Sigmoid colon (tissue), 7 donors: ENCODE results near the gene HHAT. TPM values are rescaled to one million over a fixed set of nuclear protein-coding genes. Genes with fewer than 3 reads are reported as not detected.

Experiments used
- DNase-seq: peaks from one replicate; pipeline ENCODE4 v3.0.0-alpha.2; 2019
- H3K27ac ChIP-seq, 4 donors: fragments of 200-600 bp; sonication (generic); one replicate each; pipeline ENCODE4 v1.5.1; 2016 to 2019; ENCODE audit warnings: mild to moderate bottlenecking in 1 of 4
- H3K27me3 ChIP-seq, 3 donors: fragments of 200-600 bp; sonication (generic); one replicate each; pipeline ENCODE4 v1.5.1; 2019; ENCODE audit warnings: mild to moderate bottlenecking in 1 of 3
- H3K36me3 ChIP-seq, 4 donors: fragments of 200-600 bp; sonication (generic); one replicate each; pipeline ENCODE4 v1.5.1; 2016 to 2019
- H3K4me1 ChIP-seq, 4 donors: fragments of 200-600 bp; sonication (generic); one replicate each; pipeline ENCODE4 v1.5.1; 2017 to 2019
- H3K4me3 ChIP-seq, 4 donors: fragments of 200-600 bp; sonication (generic); one replicate each; pipeline ENCODE4 v1.5.1; 2017 to 2019; ENCODE audit warnings: mild to moderate bottlenecking in 2 of 4, moderate library complexity in 1 of 4
- H3K9me3 ChIP-seq, 4 donors: fragments of 200-600 bp in 3 of 4; sonication (generic) in 3 of 4; one replicate each; pipeline versions ENCODE4 v1.5.1 to v1.6.1; 2013 to 2019
- EP300 ChIP-seq, 4 donors: sonication (generic); formaldehyde crosslinking; IDR thresholded peaks; one replicate each; pipeline ENCODE4 v1.6.1; 2017; ENCODE audit warnings: antibody characterized with exemption in 4 of 4
- POLR2A ChIP-seq, 2 donors: fragments of 450-650 bp; IDR thresholded peaks; one replicate each; pipeline ENCODE4 v1.6.1; 2016; ENCODE audit warnings: antibody characterized with exemption in 2 of 2, mild to moderate bottlenecking in 2 of 2, moderate library complexity in 2 of 2
- POLR2AphosphoS5 ChIP-seq, 4 donors: sonication (generic); formaldehyde crosslinking; IDR thresholded peaks; one replicate each; pipeline ENCODE4 v1.6.1; 2017; ENCODE audit warnings: antibody characterized with exemption in 4 of 4
- WGBS, 2 donors: extraction: QIAGEN DNeasy Blood & Tissue Kit; methylation state at CpG; one replicate each; pipeline ENCODE4 v1.1.7; 2013; 5-methylcytosine and 5-hydroxymethylcytosine counted together
- intact Hi-C: fragments of 100-400 bp; cut with DNase I; formaldehyde crosslinking; loops from one replicate; pipeline ENCODE4 v1.15.1; 2023
- polyA plus RNA-seq, 3 donors: library from polyadenylated mRNA; stranded (reverse); fragments of 200-250 nt; gene quantifications; one replicate each; pipeline ENCODE4 v1.2.3, GENCODE V29; 2013
- total RNA-seq, 4 donors: library from RNA; depleted of rRNA; stranded (reverse); fragments of >200 nt; gene quantifications; one replicate each; pipeline ENCODE4 v1.1.0, GENCODE V29; 2016
- TF ChIP-seq, protein P1 (sequence below), 4 experiments: fragments of 450-650 bp in 3 of 4; fragments of 200-600 bp in 1 of 4; IDR thresholded peaks; one replicate each; pipeline ENCODE4 v1.5.1; 2016 to 2019; ENCODE audit warnings: antibody characterized with exemption in 4 of 4, mild to moderate bottlenecking in 3 of 4, moderate library complexity in 2 of 4
- donor health status: healthy with polysubstance abuse.
- donor health status: Bipolar disorder and iron deficiency.
- donor health status: healthy.

HHAT gene
- total and polyA plus RNA-seq, 7 donors, result 0.46 to 6.4 (median 2.1) TPM

DNA sequence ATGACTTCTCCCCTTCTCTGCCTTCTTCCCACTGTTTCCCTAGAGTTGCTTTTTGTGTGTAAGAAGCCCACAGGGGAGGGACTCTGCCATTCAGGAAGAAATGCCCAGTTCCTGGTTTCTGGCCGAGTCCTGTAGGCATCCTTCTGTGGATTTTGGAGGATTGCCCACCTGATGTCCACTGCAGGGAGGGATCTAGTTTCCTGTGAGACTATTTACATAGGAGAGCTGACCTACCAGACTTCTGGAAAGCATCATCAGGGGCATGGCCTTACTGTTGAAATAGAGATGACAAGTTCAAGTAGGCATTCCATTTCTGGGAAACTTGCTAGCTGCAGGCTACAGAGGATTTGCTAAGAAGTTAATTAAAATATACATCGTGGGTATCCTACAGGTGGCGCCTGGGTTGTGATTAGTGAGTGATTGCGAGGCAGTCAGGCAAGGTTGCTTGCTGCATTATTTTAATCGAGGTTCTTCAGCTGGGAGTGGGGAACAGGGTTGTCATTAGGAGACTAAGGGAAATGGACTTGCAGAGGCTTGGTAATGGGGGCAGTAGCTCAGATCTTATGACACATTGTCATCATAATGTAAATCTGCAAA is 148.7 kb downstream of the HHAT start:
- TF ChIP-seq EP300 (IDR thresholded peaks at IDR 0.05) (no peak), POLR2AphosphoS5 (IDR thresholded peaks at IDR 0.05) (no peak)
- H3K36me3 ChIP-seq, result no peaks in the 10 kb centered on the region
- no peak for DNase-seq
- H3K4me3 ChIP-seq, result no peak overlapping the region
- H3K9me3 ChIP-seq, result no peaks in the 10 kb centered on the region
- H3K27me3 ChIP-seq, result no peaks in the 10 kb centered on the region
- WGBS, 2 donors, result 78% methylated on average over 5 of the region's 5 CpGs
- intact Hi-C loops, result no loop called here
- peaks cover 0 to 8% (median 3%) of the 10 kb centered on the region in 4 donors for H3K4me1 ChIP-seq
- no peak overlapping the region for H3K27ac ChIP-seq

- H3K27ac ChIP-seq, result no peak overlapping the region
- H3K4me3 ChIP-seq, result no peak overlapping the region
- peaks cover 0 to 8% (median 3%) of the 10 kb centered on the region in 4 donors for H3K4me1 ChIP-seq
- no peak for DNase-seq
- no peaks in the 10 kb centered on the region for H3K27me3 ChIP-seq
- H3K9me3 ChIP-seq, result no peaks in the 10 kb centered on the region
- WGBS, 2 donors, result 85 to 91% methylated on average over 5 of the region's 5 CpGs
- TF ChIP-seq EP300 (IDR thresholded peaks at IDR 0.05) (no peak), POLR2AphosphoS5 (IDR thresholded peaks at IDR 0.05) (no peak), POLR2A (IDR thresholded peaks at IDR 0.05) (no peak)
- TF ChIP-seq, protein P1, sequence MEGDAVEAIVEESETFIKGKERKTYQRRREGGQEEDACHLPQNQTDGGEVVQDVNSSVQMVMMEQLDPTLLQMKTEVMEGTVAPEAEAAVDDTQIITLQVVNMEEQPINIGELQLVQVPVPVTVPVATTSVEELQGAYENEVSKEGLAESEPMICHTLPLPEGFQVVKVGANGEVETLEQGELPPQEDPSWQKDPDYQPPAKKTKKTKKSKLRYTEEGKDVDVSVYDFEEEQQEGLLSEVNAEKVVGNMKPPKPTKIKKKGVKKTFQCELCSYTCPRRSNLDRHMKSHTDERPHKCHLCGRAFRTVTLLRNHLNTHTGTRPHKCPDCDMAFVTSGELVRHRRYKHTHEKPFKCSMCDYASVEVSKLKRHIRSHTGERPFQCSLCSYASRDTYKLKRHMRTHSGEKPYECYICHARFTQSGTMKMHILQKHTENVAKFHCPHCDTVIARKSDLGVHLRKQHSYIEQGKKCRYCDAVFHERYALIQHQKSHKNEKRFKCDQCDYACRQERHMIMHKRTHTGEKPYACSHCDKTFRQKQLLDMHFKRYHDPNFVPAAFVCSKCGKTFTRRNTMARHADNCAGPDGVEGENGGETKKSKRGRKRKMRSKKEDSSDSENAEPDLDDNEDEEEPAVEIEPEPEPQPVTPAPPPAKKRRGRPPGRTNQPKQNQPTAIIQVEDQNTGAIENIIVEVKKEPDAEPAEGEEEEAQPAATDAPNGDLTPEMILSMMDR (IDR thresholded peaks at IDR 0.05), result no peak
- H3K36me3 ChIP-seq, result no peaks in the 10 kb centered on the region
- intact Hi-C loops, result no loop called here
Observed at GRCh38 chr1:210478820-210479219, 150.1 kb downstream of the HHAT start.

- Histone ChIP-seq H3K9me3 (no peaks in the 10 kb centered on the region), H3K4me1 (peaks cover 0 to 4% (median under 1%) of the 10 kb centered on the region in 4 donors), H3K4me3 (no peak overlapping the region), H3K27me3 (no peaks in the 10 kb centered on the region), H3K27ac (no peak overlapping the region), H3K36me3 (no peaks in the 10 kb centered on the region)
- 89% methylated on average over 6 of the region's 6 CpGs for WGBS, 2 donors
- DNase-seq, result no peak
- intact Hi-C loops, result no loop called here
- TF ChIP-seq POLR2AphosphoS5 (IDR thresholded peaks at IDR 0.05) (no peak), EP300 (IDR thresholded peaks at IDR 0.05) (no peak), POLR2A (IDR thresholded peaks at IDR 0.05) (no peak)
- TF ChIP-seq, protein P1 (IDR thresholded peaks at IDR 0.05), result no peak
Observed at GRCh38 chr1:210482491-210482890, 153.8 kb downstream of the HHAT start.

- H3K9me3 ChIP-seq, result no peaks in the 10 kb centered on the region
- H3K4me1 ChIP-seq, result no peaks in the 10 kb centered on the region
- H3K36me3 ChIP-seq, result no peaks in the 10 kb centered on the region
- 85% methylated on average over 3 of the region's 3 CpGs for WGBS, 2 donors
- H3K27me3 ChIP-seq, result no peaks in the 10 kb centered on the region
- H3K4me3 ChIP-seq, result no peak overlapping the region
- no peak for TF ChIP-seq EP300 (IDR thresholded peaks at IDR 0.05)
- TF ChIP-seq, protein P1 (IDR thresholded peaks at IDR 0.05), result no peak
- no peak for TF ChIP-seq POLR2AphosphoS5 (IDR thresholded peaks at IDR 0.05)
- TF ChIP-seq POLR2A (IDR thresholded peaks at IDR 0.05), result no peak
- intact Hi-C loops, result no loop called here
- no peak for DNase-seq
- no peak overlapping the region for H3K27ac ChIP-seq
Observed at GRCh38 chr1:210482945-210483617, 154.4 kb downstream of the HHAT start.

DNA sequence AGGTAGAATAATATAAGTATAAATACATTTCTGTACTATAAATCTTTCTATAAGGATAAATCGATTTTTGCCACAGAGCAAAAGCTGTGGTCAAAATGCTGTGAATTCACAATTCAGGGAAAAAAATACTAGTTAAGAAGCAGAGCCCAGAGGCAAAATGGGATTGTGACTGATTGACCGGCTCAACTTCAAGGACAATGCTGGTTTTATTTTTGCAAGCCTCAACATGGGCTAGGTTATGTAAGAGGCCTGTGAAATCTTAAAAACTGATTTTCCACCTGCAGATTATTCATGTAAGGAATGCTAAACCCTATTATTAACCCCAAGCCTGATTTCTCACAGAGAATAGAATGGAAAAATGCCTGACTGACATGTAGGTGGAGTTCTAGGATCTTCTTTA is 155.1 kb downstream of the HHAT start:
- intact Hi-C loops, result no loop called here
- no peaks in the 10 kb centered on the region for H3K4me1 ChIP-seq
- H3K36me3 ChIP-seq, result no peaks in the 10 kb centered on the region
- H3K4me3 ChIP-seq, result no peak overlapping the region
- DNase-seq, result no peak
- WGBS, 2 donors, result 87 to 91% methylated on average over 2 of the region's 2 CpGs
- TF ChIP-seq POLR2AphosphoS5 (IDR thresholded peaks at IDR 0.05) (no peak), EP300 (IDR thresholded peaks at IDR 0.05) (no peak), POLR2A (IDR thresholded peaks at IDR 0.05) (no peak)
- TF ChIP-seq, protein P1 (IDR thresholded peaks at IDR 0.05), result no peak
- no peak overlapping the region for H3K27ac ChIP-seq
- H3K9me3 ChIP-seq, result no peaks in the 10 kb centered on the region
- H3K27me3 ChIP-seq, result no peaks in the 10 kb centered on the region
